Activated T-helper 1 cell treated with Interleukin-2 at 50 U/mL for 16 hours (primary cell): ENCODE results near the gene KCNQ2.

ENCODE experiments used
- DNase-seq: peaks from one replicate; pipeline ENCODE4 v3.0.0-alpha.2; 2020; ENCODE audit warnings: low read depth

Gene KCNQ2

DNA sequence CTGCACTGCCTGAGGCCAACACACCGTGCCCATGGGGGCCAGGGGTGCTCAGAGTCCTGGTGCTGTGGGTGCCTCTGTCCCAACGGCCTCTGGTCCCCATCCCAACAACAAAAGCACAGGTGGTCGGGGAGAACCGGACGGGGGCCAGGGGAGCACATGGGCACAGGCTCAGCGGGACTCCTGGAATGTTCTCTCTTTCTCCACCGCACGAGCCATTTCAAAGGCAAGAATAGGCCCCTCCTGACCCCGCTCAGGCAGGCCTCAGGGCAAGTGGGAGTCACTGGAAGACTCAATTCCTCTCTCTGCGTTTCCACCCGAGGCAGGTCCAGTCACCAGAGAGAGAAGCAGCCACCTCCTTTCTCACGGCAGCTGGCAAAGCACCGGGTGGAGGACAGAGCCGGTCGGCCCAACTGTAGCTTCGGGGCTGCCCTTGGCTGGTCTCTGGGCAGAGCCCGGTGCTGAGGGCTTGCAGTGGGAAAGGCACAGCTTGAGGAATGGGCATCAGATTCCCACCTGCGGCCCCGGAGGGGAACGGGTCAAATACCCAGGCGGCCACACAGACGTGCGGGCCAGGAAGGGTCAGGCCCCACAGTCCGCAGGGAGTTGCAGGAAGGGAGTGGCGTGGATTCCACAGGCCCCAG is 55.2 kb downstream of the KCNQ2 start:
- DNase-seq, result no peak

GRCh38 chr20:63416631-63417030 is 55.8 kb downstream of the KCNQ2 start:
- DNase-seq, result no peak

DNA sequence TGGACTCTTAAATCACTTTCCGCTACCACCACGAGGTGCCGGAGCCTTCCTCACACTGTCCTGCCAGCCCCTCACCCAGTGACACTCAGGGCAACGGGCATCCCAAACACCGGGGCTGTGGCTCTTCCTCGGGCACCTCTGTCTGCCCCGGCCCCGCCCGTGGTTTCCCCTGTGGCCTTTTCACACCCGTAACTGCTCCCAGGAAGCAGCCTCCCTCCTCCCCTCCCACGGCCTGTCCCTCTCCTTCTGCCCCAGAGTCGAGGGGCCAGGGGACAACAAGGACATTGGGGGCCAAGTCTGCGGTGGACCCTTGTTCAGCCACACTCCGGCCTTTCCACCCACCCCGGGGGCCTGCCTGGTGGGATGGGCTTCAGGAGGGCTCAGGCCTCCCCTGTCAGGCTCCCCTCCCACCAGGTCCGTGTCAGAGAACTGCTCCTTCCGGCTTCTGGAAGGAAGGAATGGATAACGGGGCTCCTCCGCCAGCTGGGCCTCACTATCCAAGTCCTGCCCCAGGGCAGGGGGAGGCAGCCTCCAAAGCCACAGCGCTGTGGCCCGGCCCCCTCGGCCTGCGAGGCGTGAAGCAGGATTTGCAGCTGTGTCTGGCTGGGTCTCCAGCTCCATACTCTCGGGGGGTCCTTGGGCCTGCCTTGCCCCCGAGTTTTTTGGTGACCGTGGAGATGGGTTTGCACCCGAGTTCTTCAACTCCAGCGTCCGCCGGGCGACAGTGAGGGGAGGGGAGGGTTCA is 56.6 kb downstream of the KCNQ2 start:
- no peak for DNase-seq

GRCh38 chr20:63414720-63415430 is 57.6 kb downstream of the KCNQ2 start:
- no peak for DNase-seq

DNA sequence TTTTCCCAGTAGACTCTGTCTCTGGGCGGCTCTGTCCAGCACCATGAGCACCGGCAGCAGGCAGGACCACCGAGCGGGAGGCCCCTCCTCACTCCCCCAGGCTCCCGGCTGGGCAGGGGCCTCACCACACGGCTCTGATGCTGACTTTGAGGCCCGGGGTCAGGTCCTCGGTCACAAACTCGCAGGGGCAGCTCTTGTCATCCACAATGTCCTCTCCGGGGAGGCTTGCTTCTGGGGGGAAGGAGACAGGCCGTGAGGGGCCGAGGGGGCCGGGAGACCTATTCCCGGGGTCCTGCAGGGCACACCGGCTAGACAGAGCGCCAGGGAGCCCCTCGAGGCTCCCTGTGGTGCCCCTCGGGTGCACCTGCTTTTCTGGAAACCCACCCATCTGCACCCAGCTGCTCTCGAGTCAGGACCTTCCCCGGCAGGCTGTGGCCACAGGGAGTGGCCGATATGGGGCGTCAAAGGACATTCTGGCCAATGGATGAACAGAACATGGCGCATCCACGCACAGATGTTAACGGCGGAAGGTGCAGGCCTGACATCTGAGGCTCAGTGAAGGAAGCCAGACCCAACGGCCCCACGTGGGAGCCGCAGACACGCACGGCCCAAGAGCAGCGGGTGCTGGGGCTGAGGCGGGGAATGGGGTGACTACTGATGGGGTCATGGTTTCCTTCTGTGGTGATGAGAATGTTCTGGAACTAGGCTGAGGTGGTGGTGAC is 58.3 kb downstream of the KCNQ2 start:
- no peak for DNase-seq

- no peak for DNase-seq
Measured at GRCh38 chr20:63413323-63413722, 59.1 kb downstream of the KCNQ2 start.

DNA sequence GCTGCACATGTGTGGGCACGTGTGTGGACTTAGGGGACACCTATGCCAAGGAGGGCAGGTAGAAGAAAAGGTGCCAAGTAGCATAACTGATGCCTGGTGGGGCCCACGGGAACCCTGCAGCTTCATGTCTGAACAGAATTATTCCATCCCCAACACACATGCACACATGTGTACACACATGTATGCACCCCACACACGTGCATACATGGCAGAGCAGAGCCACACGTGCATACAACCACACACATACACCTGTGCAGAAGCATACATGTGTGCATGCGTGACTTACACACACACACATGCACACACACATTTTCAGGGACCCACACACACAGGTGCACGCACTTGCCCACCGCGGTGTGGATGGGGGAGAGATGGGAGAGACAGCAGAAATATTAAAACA is 59.6 kb downstream of the KCNQ2 start:
- DNase-seq, result no peak

DNA sequence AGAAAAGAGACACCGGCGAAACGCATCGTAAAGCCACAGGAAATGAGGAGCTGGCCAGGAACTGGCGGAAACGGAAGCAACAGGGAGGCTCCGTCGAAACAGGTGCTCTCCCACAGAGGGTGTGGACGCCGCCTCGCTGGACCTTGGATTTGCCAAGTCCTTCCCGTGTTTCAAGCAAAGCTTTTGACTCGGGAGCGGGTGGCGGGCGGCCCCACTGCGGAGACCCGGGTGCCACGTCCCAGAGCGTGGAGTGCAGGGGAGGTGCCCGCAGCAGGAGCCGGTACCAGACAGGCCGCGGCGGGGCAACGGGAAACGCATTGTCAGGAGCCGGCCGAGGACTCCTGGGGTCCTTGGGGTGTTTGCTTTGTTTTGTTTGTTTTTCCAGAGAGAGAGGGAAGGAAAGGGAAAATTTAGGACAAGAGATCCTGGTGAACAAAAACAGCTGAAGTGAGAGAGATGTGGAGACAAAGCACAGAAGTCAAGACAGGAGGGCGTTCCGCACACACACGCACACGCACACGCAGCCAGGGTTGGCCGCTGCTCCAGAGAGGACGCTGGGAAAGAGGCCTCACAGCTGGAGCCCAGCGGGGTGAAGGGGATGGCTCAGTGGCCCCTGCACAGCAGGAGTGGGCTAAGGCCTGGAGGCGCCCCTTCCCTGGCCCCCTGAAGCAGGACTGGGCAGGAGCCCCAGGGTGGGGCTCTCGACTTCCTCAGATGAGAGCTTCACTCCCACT is 60.4 kb downstream of the KCNQ2 start:
- DNase-seq, result no peak

GRCh38 chr20:63411151-63411897 is 61.1 kb downstream of the KCNQ2 start:
- no peak for DNase-seq

- DNase-seq, result no peak
Measured at GRCh38 chr20:63409834-63410435, 62.5 kb downstream of the KCNQ2 start.

DNA sequence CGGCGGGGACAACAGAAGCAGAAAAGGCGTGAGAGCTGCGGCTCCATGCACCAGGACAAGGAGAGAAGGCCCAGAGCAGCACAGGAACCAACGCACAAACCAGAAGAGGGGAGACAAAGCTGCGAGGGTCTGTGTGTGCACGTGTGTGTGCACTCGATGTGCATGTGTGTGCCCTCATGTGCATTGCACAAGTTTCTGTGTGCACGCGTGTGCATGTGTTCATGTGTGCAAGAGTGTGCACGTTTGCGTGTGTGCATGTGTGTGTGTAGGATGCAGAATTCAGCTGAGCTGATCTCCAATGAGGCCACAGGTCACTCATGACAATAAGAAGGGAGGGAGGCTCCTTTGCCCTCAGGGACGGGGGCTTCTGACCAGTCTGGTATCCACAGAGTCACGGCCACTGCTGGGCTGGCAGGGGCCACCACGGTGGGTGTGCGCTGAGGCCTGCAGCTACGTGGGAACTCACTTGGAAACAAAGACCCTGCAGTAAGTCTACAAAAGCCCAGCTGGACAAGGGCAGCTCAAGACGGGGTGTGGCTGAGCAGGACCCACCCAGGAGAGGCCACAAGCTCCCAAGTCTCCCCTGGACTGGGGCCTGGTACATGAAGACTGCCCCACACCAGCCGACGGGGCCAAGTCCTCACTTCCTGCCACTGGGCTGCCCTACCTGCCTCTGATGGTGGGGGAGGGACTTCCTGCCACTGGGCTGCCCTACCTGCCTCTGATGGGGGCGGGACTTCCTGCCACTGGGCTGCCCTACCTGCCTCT is 63.2 kb downstream of the KCNQ2 start:
- DNase-seq, result no peak

- no peak for DNase-seq
Measured at GRCh38 chr20:63408684-63409046, 63.8 kb downstream of the KCNQ2 start.

DNA sequence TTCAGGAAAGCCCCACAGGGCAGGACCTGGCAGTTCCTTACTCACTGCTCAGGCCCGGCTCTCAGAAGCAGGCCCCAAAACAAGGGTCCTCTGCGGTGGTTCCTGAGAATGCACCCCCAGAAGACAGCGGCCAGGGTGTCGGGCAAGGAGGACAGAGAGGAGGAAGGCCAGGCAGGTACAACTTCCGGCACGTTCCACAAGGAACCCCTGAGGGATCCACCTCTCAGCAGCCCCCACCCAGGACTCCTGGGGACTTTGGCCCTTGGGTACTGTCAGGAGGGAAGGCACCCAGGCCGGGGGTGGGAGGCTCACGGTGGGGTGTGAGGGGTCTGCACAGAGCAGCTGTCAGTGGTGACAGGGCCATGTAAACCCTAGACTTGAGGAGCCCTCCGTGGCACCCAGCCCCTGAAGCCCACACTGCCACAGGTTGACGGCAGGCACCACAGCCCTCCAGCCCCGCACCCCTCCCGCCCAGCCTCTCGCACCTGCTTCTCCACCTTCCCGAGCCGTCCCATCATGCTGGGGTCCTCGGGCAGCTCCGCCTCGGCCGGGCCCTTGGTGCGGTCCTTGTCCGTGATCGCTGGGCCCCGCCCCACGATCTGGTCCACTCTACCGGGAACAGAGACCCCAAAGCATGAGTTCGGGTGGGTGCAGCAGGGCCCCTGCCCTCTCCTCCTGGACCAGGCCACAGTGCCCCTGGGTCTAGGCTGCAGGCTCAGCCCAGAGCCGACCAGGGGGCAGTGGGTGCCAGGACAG is 64.3 kb downstream of the KCNQ2 start:
- no peak for DNase-seq

GRCh38 chr20:63406617-63407245 is 65.7 kb downstream of the KCNQ2 start:
- no peak for DNase-seq

GRCh38 chr20:63406011-63406410 is 66.4 kb downstream of the KCNQ2 start:
- DNase-seq, result no peak

- no peak for DNase-seq
Measured at GRCh38 chr20:63405102-63405730, 67.2 kb downstream of the KCNQ2 start.

- DNase-seq, result no peak
Measured at GRCh38 chr20:63404129-63405085, 68.0 kb downstream of the KCNQ2 start.
